ENCODE measurements around the gene IGFBP2. TPM values are rescaled to one million over a fixed set of nuclear protein-coding genes. Genes with fewer than 3 reads are reported as not detected.

IGFBP2 gene
- total and polyA plus RNA-seq, 9 of the 15 experiments (the other 6 are each of a cell fraction or from before 2014, with no cell fraction given): 0.93 TPM; not detected in 8

DNA sequence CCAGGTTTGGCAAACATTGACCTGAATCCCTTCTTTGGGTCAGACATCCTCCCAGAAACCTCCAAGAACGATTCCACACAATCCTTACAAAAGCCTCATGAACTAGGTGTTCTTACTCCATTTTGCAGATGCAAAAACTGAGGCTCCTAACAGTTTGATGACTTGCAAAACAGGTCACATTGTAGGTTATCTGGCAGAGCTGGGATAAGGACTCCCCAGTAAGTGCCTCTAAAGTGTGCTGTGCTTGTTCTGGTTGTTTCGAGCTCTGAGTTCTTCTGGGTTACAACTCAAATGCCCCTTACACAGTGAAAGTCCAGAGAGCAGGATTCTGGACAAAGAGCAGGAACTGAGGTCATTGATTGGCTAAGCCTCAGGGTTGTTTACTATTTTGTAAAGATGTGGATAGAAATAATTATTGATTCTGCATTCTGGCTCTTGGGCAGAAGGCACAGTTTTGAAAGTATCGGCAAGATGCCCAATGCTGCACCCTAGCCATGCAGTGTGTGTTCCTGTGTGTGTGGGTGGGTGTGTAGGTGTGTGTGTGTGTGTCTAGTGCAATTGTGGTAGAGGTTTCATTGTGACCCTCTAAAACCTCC is 17.0 kb upstream of the IGFBP2 start:
- Histone ChIP-seq H3K9me3 (replicated peaks; ENCODE audit: control insufficient read depth, insufficient read depth, low read depth, low read length) (no peaks in the 10 kb centered on the region), H3K4me3 (no peak overlapping the region), H3K9me1 (ENCODE audit: control insufficient read depth, insufficient read depth, low read length) (no peaks in the 10 kb centered on the region), H3K4me2 (ENCODE audit: insufficient read depth, low read length) (no peak overlapping the region), H3K27me3 (ENCODE audit: control insufficient read depth in 2 of 2, insufficient read depth in 2 of 2, low read length in 2 of 2) (peaks cover 0 to 5% of the 10 kb centered on the region in 2 experiments; a peak in 1 of 5 replicates), H3K36me3 (ENCODE audit: control insufficient read depth, insufficient read depth, low read length) (no peaks in the 10 kb centered on the region), H2AFZ (ENCODE audit: low read depth, low read length) (no peak overlapping the region), H4K20me1 (replicated peaks; ENCODE audit: control insufficient read depth, insufficient read depth, low read length) (no peaks in the 10 kb centered on the region), H3K9ac (ENCODE audit: insufficient read depth in 1 of 2, low read depth in 2 of 2, low read length in 2 of 2) (no peak overlapping the region), H3K27ac (ENCODE audit: extremely low read depth, low read depth, low read length) (no peak overlapping the region), H3K79me2 (ENCODE audit: control insufficient read depth, insufficient read depth, low read length) (no peaks in the 10 kb centered on the region), H3K4me1 (replicated peaks in 1 of 2; ENCODE audit: control insufficient read depth in 2 of 2, insufficient read depth in 2 of 2, low read length in 2 of 2) (peaks cover 4 to 6% of the 10 kb centered on the region in 2 experiments; a peak in 4 of 5 replicates)
- CTCF ChIA-PET (ENCODE audit: low intra/inter-chr PET ratio): no interaction called here
- no TSS peak for BruUV-seq (replicated peaks)
- DNase-seq (ENCODE audit: extremely low read depth in 1 of 4, low spot score in 3 of 4) (no peak), FAIRE-seq (no peak), ATAC-seq (no peak)
- POLR2A ChIA-PET: no interaction called here
- in situ Hi-C loops (cut with MboI) (no loop called here), intact Hi-C loops (cut with micrococcal nuclease) (no loop called here)
- 42% methylated on average over 3 of the region's 3 CpGs for WGBS (ENCODE audit: insufficient coverage, low coverage, missing lambda C conversion rate)
- no peak for TF ChIP-seq MCM2 (IDR thresholded peaks at IDR 0.05; ENCODE audit: low read depth)
- TF ChIP-seq, protein P1, sequence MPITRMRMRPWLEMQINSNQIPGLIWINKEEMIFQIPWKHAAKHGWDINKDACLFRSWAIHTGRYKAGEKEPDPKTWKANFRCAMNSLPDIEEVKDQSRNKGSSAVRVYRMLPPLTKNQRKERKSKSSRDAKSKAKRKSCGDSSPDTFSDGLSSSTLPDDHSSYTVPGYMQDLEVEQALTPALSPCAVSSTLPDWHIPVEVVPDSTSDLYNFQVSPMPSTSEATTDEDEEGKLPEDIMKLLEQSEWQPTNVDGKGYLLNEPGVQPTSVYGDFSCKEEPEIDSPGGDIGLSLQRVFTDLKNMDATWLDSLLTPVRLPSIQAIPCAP (CRISPR knock-in tag; IDR thresholded peaks at IDR 0.05; ENCODE audit: borderline replicate concordance): no peak
- TF ChIP-seq, protein P2, sequence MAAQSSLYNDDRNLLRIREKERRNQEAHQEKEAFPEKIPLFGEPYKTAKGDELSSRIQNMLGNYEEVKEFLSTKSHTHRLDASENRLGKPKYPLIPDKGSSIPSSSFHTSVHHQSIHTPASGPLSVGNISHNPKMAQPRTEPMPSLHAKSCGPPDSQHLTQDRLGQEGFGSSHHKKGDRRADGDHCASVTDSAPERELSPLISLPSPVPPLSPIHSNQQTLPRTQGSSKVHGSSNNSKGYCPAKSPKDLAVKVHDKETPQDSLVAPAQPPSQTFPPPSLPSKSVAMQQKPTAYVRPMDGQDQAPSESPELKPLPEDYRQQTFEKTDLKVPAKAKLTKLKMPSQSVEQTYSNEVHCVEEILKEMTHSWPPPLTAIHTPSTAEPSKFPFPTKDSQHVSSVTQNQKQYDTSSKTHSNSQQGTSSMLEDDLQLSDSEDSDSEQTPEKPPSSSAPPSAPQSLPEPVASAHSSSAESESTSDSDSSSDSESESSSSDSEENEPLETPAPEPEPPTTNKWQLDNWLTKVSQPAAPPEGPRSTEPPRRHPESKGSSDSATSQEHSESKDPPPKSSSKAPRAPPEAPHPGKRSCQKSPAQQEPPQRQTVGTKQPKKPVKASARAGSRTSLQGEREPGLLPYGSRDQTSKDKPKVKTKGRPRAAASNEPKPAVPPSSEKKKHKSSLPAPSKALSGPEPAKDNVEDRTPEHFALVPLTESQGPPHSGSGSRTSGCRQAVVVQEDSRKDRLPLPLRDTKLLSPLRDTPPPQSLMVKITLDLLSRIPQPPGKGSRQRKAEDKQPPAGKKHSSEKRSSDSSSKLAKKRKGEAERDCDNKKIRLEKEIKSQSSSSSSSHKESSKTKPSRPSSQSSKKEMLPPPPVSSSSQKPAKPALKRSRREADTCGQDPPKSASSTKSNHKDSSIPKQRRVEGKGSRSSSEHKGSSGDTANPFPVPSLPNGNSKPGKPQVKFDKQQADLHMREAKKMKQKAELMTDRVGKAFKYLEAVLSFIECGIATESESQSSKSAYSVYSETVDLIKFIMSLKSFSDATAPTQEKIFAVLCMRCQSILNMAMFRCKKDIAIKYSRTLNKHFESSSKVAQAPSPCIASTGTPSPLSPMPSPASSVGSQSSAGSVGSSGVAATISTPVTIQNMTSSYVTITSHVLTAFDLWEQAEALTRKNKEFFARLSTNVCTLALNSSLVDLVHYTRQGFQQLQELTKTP (IDR thresholded peaks at IDR 0.05; ENCODE audit: low read depth in 1 of 2, partially characterized antibody in 2 of 2): no peak
- TF ChIP-seq, protein P3, sequence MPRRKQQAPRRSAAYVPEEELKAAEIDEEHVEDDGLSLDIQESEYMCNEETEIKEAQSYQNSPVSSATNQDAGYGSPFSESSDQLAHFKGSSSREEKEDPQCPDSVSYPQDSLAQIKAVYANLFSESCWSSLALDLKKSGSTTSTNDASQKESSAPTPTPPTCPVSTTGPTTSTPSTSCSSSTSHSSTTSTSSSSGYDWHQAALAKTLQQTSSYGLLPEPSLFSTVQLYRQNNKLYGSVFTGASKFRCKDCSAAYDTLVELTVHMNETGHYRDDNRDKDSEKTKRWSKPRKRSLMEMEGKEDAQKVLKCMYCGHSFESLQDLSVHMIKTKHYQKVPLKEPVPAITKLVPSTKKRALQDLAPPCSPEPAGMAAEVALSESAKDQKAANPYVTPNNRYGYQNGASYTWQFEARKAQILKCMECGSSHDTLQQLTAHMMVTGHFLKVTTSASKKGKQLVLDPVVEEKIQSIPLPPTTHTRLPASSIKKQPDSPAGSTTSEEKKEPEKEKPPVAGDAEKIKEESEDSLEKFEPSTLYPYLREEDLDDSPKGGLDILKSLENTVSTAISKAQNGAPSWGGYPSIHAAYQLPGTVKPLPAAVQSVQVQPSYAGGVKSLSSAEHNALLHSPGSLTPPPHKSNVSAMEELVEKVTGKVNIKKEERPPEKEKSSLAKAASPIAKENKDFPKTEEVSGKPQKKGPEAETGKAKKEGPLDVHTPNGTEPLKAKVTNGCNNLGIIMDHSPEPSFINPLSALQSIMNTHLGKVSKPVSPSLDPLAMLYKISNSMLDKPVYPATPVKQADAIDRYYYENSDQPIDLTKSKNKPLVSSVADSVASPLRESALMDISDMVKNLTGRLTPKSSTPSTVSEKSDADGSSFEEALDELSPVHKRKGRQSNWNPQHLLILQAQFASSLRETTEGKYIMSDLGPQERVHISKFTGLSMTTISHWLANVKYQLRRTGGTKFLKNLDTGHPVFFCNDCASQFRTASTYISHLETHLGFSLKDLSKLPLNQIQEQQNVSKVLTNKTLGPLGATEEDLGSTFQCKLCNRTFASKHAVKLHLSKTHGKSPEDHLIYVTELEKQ (CRISPR knock-in tag; IDR thresholded peaks at IDR 0.05): no peak
- TF ChIP-seq, protein P4, sequence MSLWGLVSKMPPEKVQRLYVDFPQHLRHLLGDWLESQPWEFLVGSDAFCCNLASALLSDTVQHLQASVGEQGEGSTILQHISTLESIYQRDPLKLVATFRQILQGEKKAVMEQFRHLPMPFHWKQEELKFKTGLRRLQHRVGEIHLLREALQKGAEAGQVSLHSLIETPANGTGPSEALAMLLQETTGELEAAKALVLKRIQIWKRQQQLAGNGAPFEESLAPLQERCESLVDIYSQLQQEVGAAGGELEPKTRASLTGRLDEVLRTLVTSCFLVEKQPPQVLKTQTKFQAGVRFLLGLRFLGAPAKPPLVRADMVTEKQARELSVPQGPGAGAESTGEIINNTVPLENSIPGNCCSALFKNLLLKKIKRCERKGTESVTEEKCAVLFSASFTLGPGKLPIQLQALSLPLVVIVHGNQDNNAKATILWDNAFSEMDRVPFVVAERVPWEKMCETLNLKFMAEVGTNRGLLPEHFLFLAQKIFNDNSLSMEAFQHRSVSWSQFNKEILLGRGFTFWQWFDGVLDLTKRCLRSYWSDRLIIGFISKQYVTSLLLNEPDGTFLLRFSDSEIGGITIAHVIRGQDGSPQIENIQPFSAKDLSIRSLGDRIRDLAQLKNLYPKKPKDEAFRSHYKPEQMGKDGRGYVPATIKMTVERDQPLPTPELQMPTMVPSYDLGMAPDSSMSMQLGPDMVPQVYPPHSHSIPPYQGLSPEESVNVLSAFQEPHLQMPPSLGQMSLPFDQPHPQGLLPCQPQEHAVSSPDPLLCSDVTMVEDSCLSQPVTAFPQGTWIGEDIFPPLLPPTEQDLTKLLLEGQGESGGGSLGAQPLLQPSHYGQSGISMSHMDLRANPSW (CRISPR knock-in tag; IDR thresholded peaks at IDR 0.05): no peak
- TF ChIP-seq ESRRB (CRISPR knock-in tag; IDR thresholded peaks at IDR 0.05; ENCODE audit: borderline replicate concordance): no peak
- peak; percentile 65 for TF ChIP-seq RBM25 (IDR thresholded peaks at IDR 0.05; ENCODE audit: low read depth, low read length, severe bottlenecking)
- TF ChIP-seq RBBP5 (IDR thresholded peaks at IDR 0.05; ENCODE audit: borderline replicate concordance, insufficient read depth, low read length, poor library complexity, severe bottlenecking): no peak
